ENCODE results near the gene PLXNA4. TPM values are rescaled to one million over a fixed set of nuclear protein-coding genes. Genes with fewer than 3 reads are reported as not detected.

PLXNA4 gene
- total and polyA plus RNA-seq, 9 of the 15 experiments (the other 6 are each of a cell fraction or from before 2014, with no cell fraction given), result under 0.01 to 0.09 TPM; not detected in 7

GRCh38 chr7:132298790-132299189 is 277.5 kb downstream of the PLXNA4 start:
- intact Hi-C loops (cut with micrococcal nuclease) (no loop called here), in situ Hi-C loops (cut with MboI) (no loop called here)
- Histone ChIP-seq H2AFZ (ENCODE audit: low read depth, low read length) (no peak overlapping the region), H3K27me3 (ENCODE audit: control insufficient read depth in 2 of 2, insufficient read depth in 2 of 2, low read length in 2 of 2) (peaks cover 12 to 26% of the 10 kb centered on the region in 2 experiments; a peak in 3 of 5 replicates), H3K79me2 (ENCODE audit: control insufficient read depth, insufficient read depth, low read length) (no peaks in the 10 kb centered on the region), H3K4me2 (ENCODE audit: insufficient read depth, low read length) (no peak overlapping the region), H3K9me1 (ENCODE audit: control insufficient read depth, insufficient read depth, low read length) (no peaks in the 10 kb centered on the region), H3K4me1 (replicated peaks in 1 of 2; ENCODE audit: control insufficient read depth in 2 of 2, insufficient read depth in 2 of 2, low read length in 2 of 2) (no peaks in the 10 kb centered on the region), H3K36me3 (ENCODE audit: control insufficient read depth, insufficient read depth, low read length) (no peaks in the 10 kb centered on the region), H3K9me3 (replicated peaks; ENCODE audit: control insufficient read depth, insufficient read depth, low read depth, low read length) (no peaks in the 10 kb centered on the region), H3K9ac (ENCODE audit: insufficient read depth in 1 of 2, low read depth in 2 of 2, low read length in 2 of 2) (no peak overlapping the region), H4K20me1 (replicated peaks; ENCODE audit: control insufficient read depth, insufficient read depth, low read length) (peaks cover 2% of the 10 kb centered on the region; the same call in 1 of the 2 replicates), H3K27ac (ENCODE audit: extremely low read depth, low read depth, low read length) (no peak overlapping the region), H3K4me3 (no peak overlapping the region)
- FAIRE-seq (no peak), ATAC-seq (no peak), DNase-seq (ENCODE audit: extremely low read depth in 1 of 4, low spot score in 3 of 4) (no peak)
- BruUV-seq (replicated peaks), result no TSS peak
- TF ChIP-seq FOSL1 (tag; conservative IDR thresholded peaks at IDR 0.05) (0 out of 2 replicates have a peak, but pooled peaks have one; percentile 26), ZC3H8 (IDR thresholded peaks at IDR 0.05) (no peak)
- WGBS (ENCODE audit: insufficient coverage, low coverage, missing lambda C conversion rate), result 1% methylated on average over 4 of the region's 4 CpGs
- ChIA-PET POLR2A (interaction anchor here (0.7 kb wide), 1 partner anchor 939 kb away, joined by 3 read pairs; no protein-coding TSS in a partner anchor), CTCF (ENCODE audit: low intra/inter-chr PET ratio) (no interaction called here)

- ATAC-seq, result no peak
- TF ChIP-seq FOXJ2 (tag; IDR thresholded peaks at IDR 0.05) (no peak), TAF15 (IDR thresholded peaks at IDR 0.05; ENCODE audit: low read depth, low read length) (no peak), THAP7 (CRISPR knock-in tag; IDR thresholded peaks at IDR 0.05) (no peak), ZBTB34 (CRISPR knock-in tag; IDR thresholded peaks at IDR 0.05) (no peak), EWSR1 (IDR thresholded peaks at IDR 0.05; ENCODE audit: borderline replicate concordance, low read depth, partially characterized antibody) (no peak), HMGN3 (IDR thresholded peaks at IDR 0.05; ENCODE audit: borderline replicate concordance, extremely low read depth, insufficient read length, low read depth, low read length) (no peak), ZNF785 (CRISPR knock-in tag; IDR thresholded peaks at IDR 0.05) (no peak), STAT6 (CRISPR knock-in tag; IDR thresholded peaks at IDR 0.05) (no peak), SLC30A9 (CRISPR knock-in tag; IDR thresholded peaks at IDR 0.05) (no peak), ZNF282 (CRISPR knock-in tag; IDR thresholded peaks at IDR 0.05) (no peak)
Measured at GRCh38 chr7:132296820-132297219, 279.4 kb downstream of the PLXNA4 start.

More at GRCh38 chr7:132296820-132297219, 279.4 kb downstream of the PLXNA4 start:
- no TSS peak for BruUV-seq (replicated peaks)
- POLR2A ChIA-PET, result interaction anchor here (0.8 to 1.0 kb wide), 3 partner anchors 11 to 51 kb away, joined by 3 to 4 read pairs (median 3); no protein-coding TSS in a partner anchor
- Histone ChIP-seq H3K9me1 (ENCODE audit: control insufficient read depth, insufficient read depth, low read length) (no peaks in the 10 kb centered on the region), H4K20me1 (replicated peaks; ENCODE audit: control insufficient read depth, insufficient read depth, low read length) (peaks cover 5% of the 10 kb centered on the region; the same call in 1 of the 2 replicates), H3K9ac (ENCODE audit: insufficient read depth in 1 of 2, low read depth in 2 of 2, low read length in 2 of 2) (no peak overlapping the region), H3K4me3 (no peak overlapping the region), H3K9me3 (replicated peaks; ENCODE audit: control insufficient read depth, insufficient read depth, low read depth, low read length) (no peaks in the 10 kb centered on the region), H3K4me1 (replicated peaks in 1 of 2; ENCODE audit: control insufficient read depth in 2 of 2, insufficient read depth in 2 of 2, low read length in 2 of 2) (no peaks in the 10 kb centered on the region), H3K79me2 (ENCODE audit: control insufficient read depth, insufficient read depth, low read length) (no peaks in the 10 kb centered on the region), H2AFZ (ENCODE audit: low read depth, low read length) (no peak overlapping the region), H3K27ac (ENCODE audit: extremely low read depth, low read depth, low read length) (no peak overlapping the region), H3K4me2 (ENCODE audit: insufficient read depth, low read length) (no peak overlapping the region), H3K27me3 (ENCODE audit: control insufficient read depth in 2 of 2, insufficient read depth in 2 of 2, low read length in 2 of 2) (peaks cover 12 to 26% of the 10 kb centered on the region in 2 experiments; a peak in 3 of 5 replicates), H3K36me3 (ENCODE audit: control insufficient read depth, insufficient read depth, low read length) (no peaks in the 10 kb centered on the region)
- FAIRE-seq (no peak), DNase-seq (ENCODE audit: extremely low read depth in 1 of 4, low spot score in 3 of 4) (no peak)
- in situ Hi-C loops (cut with MboI), result no loop called here
- intact Hi-C loops (cut with micrococcal nuclease), result no loop called here
- CTCF ChIA-PET (ENCODE audit: low intra/inter-chr PET ratio), result no interaction called here
- WGBS (ENCODE audit: insufficient coverage, low coverage, missing lambda C conversion rate), result under 1% methylated on average over 8 of the region's 8 CpGs
